K562 (cell line): Measurements from ENCODE around the gene PDE11A. TPM values are rescaled to one million over a fixed set of nuclear protein-coding genes. Genes with fewer than 3 reads are reported as not detected.
A peak's percentile ranks its signal among the peaks of the same experiment; 100 is the strongest.

ENCODE experiments used
- ATAC-seq: fragments of 200-7000 bp; cut with Tn5 transposase; 3 replicates; pipeline ENCODE4 v1.9.1; 2020; ENCODE audit warnings: moderate library complexity
- BruUV-seq: library from RNA; stranded (reverse); fragments of 400-500 nt; replicated peaks from 2 replicates; lab custom pipeline; 2021; lab: Mats Ljungman, UMichigan
- CTCF ChIA-PET: fragments of 300-600 bp; formaldehyde crosslinking; extraction: SDS; loops from one replicate; lab custom pipeline; 2021; ENCODE audit warnings: low intra/inter-chr PET ratio; lab: Yijun Ruan, JAX
- POLR2A ChIA-PET: fragments of 300-600, 350-650 bp; sonication (Branson Sonifier 250); formaldehyde crosslinking; extraction: SDS; loops from one replicate; lab custom pipeline; 2021; ENCODE audit warnings: antibody characterized with exemption, inconsistent platforms; lab: Yijun Ruan, JAX
- DNase-seq, 4 experiments: peaks; one replicate each; pipeline versions ENCODE4 v3.0.0 to v3.0.0-alpha.2; 2011 to 2018; ENCODE audit warnings: low spot score in 3 of 4, mixed read lengths in 3 of 4; ENCODE audit errors: extremely low read depth in 1 of 4
- FAIRE-seq: peaks from 2 replicates; lab custom pipeline; 2011; peaks lifted over from hg19 to GRCh38; lab: Jason Lieb, UNC
- H2AFZ ChIP-seq: 2 replicates; pipeline ENCODE4 v1.6.0; 2011; ENCODE audit warnings: low read depth, low read length, control low read depth, inconsistent platforms
- H3K27ac ChIP-seq: fragments of 200-600 bp; 3 replicates; pipeline ENCODE4 v1.8.0; 2011; ENCODE audit warnings: low read depth, mild to moderate bottlenecking, control low read depth, inconsistent platforms, low read length, moderate library complexity, mixed read lengths; ENCODE audit errors: extremely low read depth
- H3K27me3 ChIP-seq, 2 experiments: fragments of 300-600 bp in 1 of 2; 2 replicates in 1 of 2; 3 replicates in 1 of 2; pipeline versions ENCODE4 v1.6.0 to v1.8.0; 2011; ENCODE audit warnings: inconsistent platforms in 2 of 2, low read length in 2 of 2, mild to moderate bottlenecking in 1 of 2, mixed read lengths in 1 of 2, moderate library complexity in 1 of 2; ENCODE audit not compliant: control insufficient read depth in 2 of 2, insufficient read depth in 2 of 2
- H3K36me3 ChIP-seq: fragments of 300-600 bp; 3 replicates; pipeline ENCODE4 v1.8.0; 2011; ENCODE audit warnings: mild to moderate bottlenecking, low read length, inconsistent platforms; ENCODE audit not compliant: control insufficient read depth, insufficient read depth
- H3K4me1 ChIP-seq, 2 experiments: fragments of 200-600 bp in 1 of 2; replicated peaks in 1 of 2; 2 replicates in 1 of 2; 3 replicates in 1 of 2; pipeline versions ENCODE4 v1.5.1 to v1.8.0; 2011; ENCODE audit warnings: inconsistent platforms in 2 of 2, low read length in 2 of 2, mild to moderate bottlenecking in 1 of 2, mixed read lengths in 1 of 2, moderate library complexity in 1 of 2; ENCODE audit not compliant: control insufficient read depth in 2 of 2, insufficient read depth in 2 of 2
- H3K4me2 ChIP-seq: 2 replicates; pipeline ENCODE4 v1.6.1; 2011; ENCODE audit warnings: low read length, control low read depth, inconsistent platforms, mixed read lengths; ENCODE audit not compliant: insufficient read depth
- H3K4me3 ChIP-seq: fragments of 200-600 bp; sonication (generic), shearing (Covaris generic); 2 replicates; pipeline ENCODE4 v1.5.1; 2016; ENCODE audit warnings: control low read depth, inconsistent platforms
- H3K79me2 ChIP-seq: fragments of 200-600 bp; 3 replicates; pipeline ENCODE4 v1.8.0; 2011; ENCODE audit warnings: low read length, inconsistent platforms; ENCODE audit not compliant: control insufficient read depth, insufficient read depth
- H3K9ac ChIP-seq, 2 experiments: 2 replicates each; pipeline versions ENCODE4 v1.6.0 to v1.6.1; 2011; ENCODE audit warnings: low read depth in 2 of 2, low read length in 2 of 2, control low read depth in 1 of 2, inconsistent platforms in 1 of 2, mild to moderate bottlenecking in 1 of 2, mixed read lengths in 1 of 2; ENCODE audit not compliant: insufficient read depth in 1 of 2
- H3K9me1 ChIP-seq: one replicate; pipeline ENCODE4 v1.6.0; 2011; ENCODE audit warnings: inconsistent platforms, mild to moderate bottlenecking, low read length, moderate library complexity; ENCODE audit not compliant: control insufficient read depth, insufficient read depth
- H3K9me3 ChIP-seq: replicated peaks from 2 replicates; pipeline ENCODE4 v1.5.1; 2011; ENCODE audit warnings: low read depth, low read length, inconsistent platforms; ENCODE audit not compliant: control insufficient read depth, insufficient read depth
- H4K20me1 ChIP-seq: replicated peaks from 2 replicates; pipeline ENCODE4 v1.6.1; 2011; ENCODE audit warnings: low read length, inconsistent platforms, mixed read lengths; ENCODE audit not compliant: control insufficient read depth, insufficient read depth
- BHLHE40 ChIP-seq: IDR thresholded peaks from 2 replicates; pipeline ENCODE4 v1.6.1; 2011; ENCODE audit warnings: low read length, improper control_type of control experiment
- CCNT2 ChIP-seq: IDR thresholded peaks from 2 replicates; pipeline ENCODE4 v1.6.1; 2011; ENCODE audit warnings: borderline replicate concordance, low read depth, mild to moderate bottlenecking, moderate library complexity, mixed read lengths, low read length; ENCODE audit not compliant: insufficient read length; ENCODE audit errors: extremely low read depth
- CREM ChIP-seq: IDR thresholded peaks from 2 replicates; pipeline ENCODE4 v1.6.1; 2014; ENCODE audit warnings: antibody characterized with exemption, low read depth
- CXXC5 ChIP-seq: fragments of 250-450 bp; sonication (Bioruptor Pico); IDR thresholded peaks from 2 replicates; pipeline ENCODE4 v1.8.0; 2022; ENCODE audit warnings: inconsistent platforms, mild to moderate bottlenecking, moderate library complexity
- ELF1 ChIP-seq: fragments of 200-800 bp; sonication (Bioruptor generic); IDR thresholded peaks from 2 replicates; pipeline ENCODE4 v1.6.1; 2016; ENCODE audit warnings: missing genetic modification characterization, missing compliant biosample characterization
- GABPB2 ChIP-seq: fragments of 250-450 bp; sonication (Bioruptor Pico); conservative IDR thresholded peaks from 2 replicates; pipeline ENCODE4 v1.5.1; 2021; ENCODE audit warnings: mild to moderate bottlenecking
- MECOM ChIP-seq: fragments of 250-450 bp; sonication (Bioruptor Pico); IDR thresholded peaks from 2 replicates; pipeline ENCODE4 v1.8.0; 2022; ENCODE audit warnings: inconsistent platforms
- MYNN ChIP-seq, 2 experiments: sonication (generic); formaldehyde crosslinking in 1 of 2; IDR thresholded peaks; 2 replicates each; pipeline versions ENCODE4 v1.5.0 to v1.6.1; 2016 to 2020; ENCODE audit warnings: antibody characterized with exemption in 1 of 2, missing genetic modification reagents in 1 of 2
- RAD21 ChIP-seq, 2 experiments: fragments of 250-450 bp in 1 of 2; fragments of 450-650 bp in 1 of 2; sonication (Bioruptor Pico) in 1 of 2; formaldehyde crosslinking in 1 of 2; IDR thresholded peaks in 1 of 2; conservative IDR thresholded peaks in 1 of 2; 2 replicates each; pipeline versions ENCODE4 v1.4.0 to v1.8.0; 2020 to 2022; ENCODE audit warnings: mild to moderate bottlenecking in 2 of 2, moderate library complexity in 1 of 2
- RB1 ChIP-seq: fragments of 450-650 bp; IDR thresholded peaks from 2 replicates; pipeline ENCODE4 v1.6.1; 2017; ENCODE audit warnings: low read depth, mild to moderate bottlenecking
- SMC3 ChIP-seq: conservative IDR thresholded peaks from 2 replicates; pipeline ENCODE4 v1.6.1; 2011; ENCODE audit warnings: low read depth, low read length, improper control_type of control experiment; ENCODE audit not compliant: insufficient read depth
- STAG1 ChIP-seq: sonication (generic); formaldehyde crosslinking; IDR thresholded peaks from 2 replicates; pipeline ENCODE4 v1.5.0; 2020; ENCODE audit warnings: missing genetic modification reagents, borderline replicate concordance
- XRCC5 ChIP-seq: fragments of 200-400 bp; formaldehyde crosslinking; IDR thresholded peaks from 2 replicates; pipeline ENCODE4 v1.6.1; 2017; ENCODE audit warnings: low read depth, mild to moderate bottlenecking, low read length
- YY1 ChIP-seq, 3 experiments: IDR thresholded peaks; 2 replicates each; pipeline ENCODE4 v1.6.1; 2011; ENCODE audit warnings: low read length in 2 of 3, mild to moderate bottlenecking in 2 of 3, moderate library complexity in 2 of 3, borderline replicate concordance in 1 of 3, control low read depth in 1 of 3, low read depth in 1 of 3; ENCODE audit not compliant: insufficient read depth in 3 of 3, insufficient replicate concordance in 2 of 3, control insufficient read depth in 1 of 3, insufficient read length in 1 of 3; ENCODE audit errors: extremely low read depth in 1 of 3
- ZNF134 ChIP-seq: fragments of 250-450 bp; sonication (Bioruptor Pico); conservative IDR thresholded peaks from 2 replicates; pipeline ENCODE4 v1.4.0; 2020
- WGBS: fragments of 100-300 bp; shearing (Covaris generic); methylation state at CpG from one replicate; pipeline ENCODE4 v1.1.6; 2016; ENCODE audit warnings: low coverage, mixed read lengths; ENCODE audit not compliant: insufficient coverage; ENCODE audit errors: missing lambda C conversion rate; 5-methylcytosine and 5-hydroxymethylcytosine counted together
- in situ Hi-C: fragments of 300-500 bp; cut with MboI; formaldehyde crosslinking; loops from 4 replicates; pipeline ENCODE4 v1.15.0; 2018; ENCODE audit warnings: inconsistent platforms, mixed read lengths
- intact Hi-C: fragments of 100-400 bp; cut with micrococcal nuclease; formaldehyde crosslinking; loops from 2 replicates; pipeline ENCODE4 v1.14.2; 2022
- polyA plus RNA-seq, 8 experiments: library from polyadenylated mRNA; depleted of rRNA in 4 of 8; stranded (reverse) in 5 of 8; unstranded in 3 of 8; fragments of >200 nt; fragmentation: Nextera tagmentation in 2 of 8; fragmentation: Illumina TruSeq in 1 of 8; extraction: Ambion mirVana in 2 of 8; extraction: Trizol in 1 of 8; gene quantifications; 2 replicates each; pipeline versions ENCODE4 v1.2.1 to v1.2.3, GENCODE V29; 2011 to 2014; ENCODE audit warnings: inconsistent platforms in 1 of 8, missing spikeins in 1 of 8
- total RNA-seq, 7 experiments: library from RNA; depleted of rRNA in 6 of 7; stranded (reverse); fragments of >200 nt in 6 of 7; fragmentation: Illumina TruSeq in 2 of 7; extraction: Trizol in 2 of 7; gene quantifications; 2 replicates each; pipeline versions ENCODE4 v1.2.1 to v1.2.3, GENCODE V29; 2011 to 2021; ENCODE audit warnings: low replicate concordance in 1 of 7
- TF ChIP-seq, protein P1 (sequence below): IDR thresholded peaks from 2 replicates; pipeline ENCODE4 v1.6.1; 2011; ENCODE audit warnings: borderline replicate concordance, low read depth, mild to moderate bottlenecking, moderate library complexity, low read length; ENCODE audit not compliant: insufficient read depth, poor library complexity, severe bottlenecking

The PDE11A gene
- total and polyA plus RNA-seq, 9 of the 15 experiments (the other 6 are each of a cell fraction or from before 2014, with no cell fraction given), result 3.2 to 22.1 (median 5.7) TPM

DNA sequence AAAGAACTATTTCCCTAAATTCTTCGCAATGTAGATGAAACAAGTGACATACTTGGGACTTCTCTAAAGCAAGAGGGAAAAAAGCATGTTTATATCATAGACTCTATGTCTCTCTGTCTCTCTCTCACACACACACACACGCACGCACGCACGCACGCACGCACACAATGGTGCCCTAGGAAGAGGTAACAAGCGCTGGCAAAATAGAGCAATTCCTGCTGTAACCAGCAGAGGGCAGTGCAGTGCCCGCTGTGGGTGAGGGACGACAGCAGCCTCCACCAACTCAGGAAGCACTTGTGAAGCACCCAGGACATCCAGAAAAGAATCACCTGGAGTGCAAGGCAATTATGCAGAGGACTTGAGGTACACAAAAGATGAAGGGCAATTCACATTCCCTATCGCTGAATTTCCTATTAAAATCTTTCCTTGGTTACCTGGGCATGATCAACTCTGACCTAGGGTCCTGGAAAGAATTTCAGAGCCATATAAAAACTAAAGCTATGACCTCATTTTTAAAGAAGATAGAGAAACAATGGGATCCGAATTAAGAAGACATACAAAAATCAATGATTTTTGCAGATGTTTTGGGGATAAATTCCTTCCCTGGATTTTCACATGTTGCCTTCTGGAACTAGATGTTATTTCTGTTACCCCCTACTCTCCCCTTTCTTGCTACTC, 166.4 kb downstream of the PDE11A start:
- DNase-seq (peak; percentile 73 to 83 (median 77)), FAIRE-seq (peak; percentile 82), ATAC-seq (peak; percentile 99)
- Histone ChIP-seq H4K20me1 (no peaks in the 10 kb centered on the region), H3K27me3 (no peaks in the 10 kb centered on the region), H3K9me3 (no peaks in the 10 kb centered on the region), H2AFZ (peak overlapping the region; percentile 70), H3K36me3 (no peaks in the 10 kb centered on the region), H3K4me2 (peak overlapping the region; percentile 44), H3K4me3 (no peak overlapping the region), H3K9ac (no peak overlapping the region), H3K79me2 (no peaks in the 10 kb centered on the region), H3K27ac (no peak overlapping the region), H3K9me1 (no peaks in the 10 kb centered on the region), H3K4me1 (no peaks in the 10 kb centered on the region; a peak in 1 of 5 replicates)
- in situ Hi-C loops (no loop called here), intact Hi-C loops (loop anchor here (1.0 to 10.0 kb wide), 4 partner anchors 76 to 196 kb away; no protein-coding TSS in a partner anchor)
- CTCF ChIA-PET, result no interaction called here
- POLR2A ChIA-PET, result no interaction called here
- 3% methylated on average over 12 of the region's 12 CpGs for WGBS
- BruUV-seq, result no TSS peak
- TF ChIP-seq CXXC5 (peak; percentile 86), STAG1 (CRISPR knock-in tag) (peak; percentile 27; the same call in 1 of the 2 replicates), SMC3 (peak; percentile 66), XRCC5 (0 out of 2 replicates have a peak, but pooled peaks have one; percentile 39), ZNF134 (CRISPR knock-in tag) (no peak), RB1 (peak; percentile 33; the same call in 1 of the 2 replicates), ELF1 (tag) (0 out of 2 replicates have a peak, but pooled peaks have one; percentile 18), YY1 (IDR thresholded peaks at IDR 0.05; ENCODE audit: borderline replicate concordance in 1 of 3, control insufficient read depth in 1 of 3, extremely low read depth in 1 of 3, insufficient read depth in 3 of 3, insufficient read length in 1 of 3, insufficient replicate concordance in 2 of 3, low read depth in 1 of 3, low read length in 2 of 3) (peak in 1 of 3 experiments; percentile 37), MYNN (IDR thresholded peaks at IDR 0.05) (peak; percentile 63; the same call in 1 of the 2 replicates), MYNN (CRISPR knock-in tag; IDR thresholded peaks at IDR 0.05) (no peak), BHLHE40 (peak; percentile 55; the same call in 1 of the 2 replicates), CCNT2 (no peak), GABPB2 (CRISPR knock-in tag) (0 out of 2 replicates have a peak, but pooled peaks have one; percentile 19), RAD21 (CRISPR knock-in tag; conservative IDR thresholded peaks at IDR 0.05 in 1 of 2, IDR thresholded peaks at IDR 0.05 in 1 of 2) (peak; percentile 65 to 75), MECOM (CRISPR knock-in tag) (no peak), CREM (0 out of 2 replicates have a peak, but pooled peaks have one; percentile 34)
- TF ChIP-seq, protein P1, sequence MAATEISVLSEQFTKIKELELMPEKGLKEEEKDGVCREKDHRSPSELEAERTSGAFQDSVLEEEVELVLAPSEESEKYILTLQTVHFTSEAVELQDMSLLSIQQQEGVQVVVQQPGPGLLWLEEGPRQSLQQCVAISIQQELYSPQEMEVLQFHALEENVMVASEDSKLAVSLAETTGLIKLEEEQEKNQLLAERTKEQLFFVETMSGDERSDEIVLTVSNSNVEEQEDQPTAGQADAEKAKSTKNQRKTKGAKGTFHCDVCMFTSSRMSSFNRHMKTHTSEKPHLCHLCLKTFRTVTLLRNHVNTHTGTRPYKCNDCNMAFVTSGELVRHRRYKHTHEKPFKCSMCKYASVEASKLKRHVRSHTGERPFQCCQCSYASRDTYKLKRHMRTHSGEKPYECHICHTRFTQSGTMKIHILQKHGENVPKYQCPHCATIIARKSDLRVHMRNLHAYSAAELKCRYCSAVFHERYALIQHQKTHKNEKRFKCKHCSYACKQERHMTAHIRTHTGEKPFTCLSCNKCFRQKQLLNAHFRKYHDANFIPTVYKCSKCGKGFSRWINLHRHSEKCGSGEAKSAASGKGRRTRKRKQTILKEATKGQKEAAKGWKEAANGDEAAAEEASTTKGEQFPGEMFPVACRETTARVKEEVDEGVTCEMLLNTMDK, result peak; percentile 38
